GM18873 (cell line): ENCODE data around the gene FBXO10.
"Not testable (repeated sequence)": the region's sequence is repeated elsewhere in the genome, so short reads cannot be mapped to it uniquely, and the experiment has no call there.

Source experiments
- ATAC-seq: cut with Tn5 transposase; IDR thresholded peaks from one replicate; pipeline ENCODE4 v1.9.1; 2021; ENCODE audit warnings: mild to moderate bottlenecking, moderate library complexity, moderate number of reproducible peaks; ENCODE audit not compliant: unreplicated experiment, low FRiP score

The FBXO10 gene, protein sequence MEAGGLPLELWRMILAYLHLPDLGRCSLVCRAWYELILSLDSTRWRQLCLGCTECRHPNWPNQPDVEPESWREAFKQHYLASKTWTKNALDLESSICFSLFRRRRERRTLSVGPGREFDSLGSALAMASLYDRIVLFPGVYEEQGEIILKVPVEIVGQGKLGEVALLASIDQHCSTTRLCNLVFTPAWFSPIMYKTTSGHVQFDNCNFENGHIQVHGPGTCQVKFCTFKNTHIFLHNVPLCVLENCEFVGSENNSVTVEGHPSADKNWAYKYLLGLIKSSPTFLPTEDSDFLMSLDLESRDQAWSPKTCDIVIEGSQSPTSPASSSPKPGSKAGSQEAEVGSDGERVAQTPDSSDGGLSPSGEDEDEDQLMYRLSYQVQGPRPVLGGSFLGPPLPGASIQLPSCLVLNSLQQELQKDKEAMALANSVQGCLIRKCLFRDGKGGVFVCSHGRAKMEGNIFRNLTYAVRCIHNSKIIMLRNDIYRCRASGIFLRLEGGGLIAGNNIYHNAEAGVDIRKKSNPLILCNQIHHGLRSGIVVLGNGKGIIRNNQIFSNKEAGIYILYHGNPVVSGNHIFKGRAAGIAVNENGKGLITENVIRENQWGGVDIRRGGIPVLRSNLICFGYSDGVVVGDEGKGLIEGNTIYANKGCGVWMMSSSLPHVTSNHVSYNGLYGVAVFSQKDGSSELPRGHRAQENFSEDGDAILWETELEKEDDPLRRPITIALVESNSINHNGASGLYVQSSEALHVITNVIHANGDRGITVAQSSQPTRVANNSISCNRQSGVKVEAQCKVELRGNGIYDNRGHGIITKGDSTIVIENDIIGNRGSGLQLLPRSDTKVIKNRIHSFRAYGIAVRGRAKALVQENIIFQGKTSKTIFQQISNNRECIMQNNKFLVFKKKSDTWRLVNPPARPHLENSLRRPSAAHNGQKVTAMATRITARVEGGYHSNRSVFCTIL

DNA sequence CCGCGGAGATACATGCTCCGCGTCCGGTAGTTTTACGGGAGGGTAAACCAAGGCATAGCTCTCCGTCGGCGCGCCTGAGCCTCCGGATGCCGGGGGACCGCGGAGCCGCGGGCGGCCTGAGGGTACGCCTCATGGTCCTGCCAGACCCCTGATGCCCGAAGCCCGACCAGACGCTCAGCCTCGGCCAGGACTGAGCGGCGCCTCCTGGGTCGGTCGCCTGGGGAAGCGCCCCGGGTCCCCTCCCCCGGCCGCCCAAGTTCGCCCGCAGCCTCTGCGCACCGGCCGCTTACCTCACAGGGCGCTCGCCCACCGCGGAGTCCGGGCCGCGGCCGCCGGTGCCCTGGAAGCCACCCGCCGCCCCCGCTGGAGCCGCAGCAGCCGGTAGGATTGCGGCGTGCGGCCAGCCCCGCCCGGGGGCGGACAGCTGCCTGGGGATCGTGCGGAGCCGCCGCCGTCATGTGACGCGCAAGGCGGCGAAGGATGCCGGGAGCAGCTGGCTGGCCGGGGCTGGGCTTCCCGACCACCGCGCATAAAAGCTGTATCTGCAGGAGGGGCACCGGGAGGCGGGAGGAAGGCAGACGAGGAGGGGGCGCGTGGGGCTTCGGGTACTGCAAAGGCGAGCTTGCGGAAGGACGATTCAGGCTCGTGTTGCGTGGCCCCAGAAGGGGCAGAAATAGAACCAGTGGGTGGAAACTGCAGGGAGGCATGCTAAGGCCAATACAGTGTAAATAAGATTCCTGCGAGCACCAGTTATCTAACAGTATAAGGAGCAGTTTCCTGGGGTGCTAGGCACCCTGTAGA is at the start of gene FBXO10:
TSS of gene FBXO10 (minus strand) at position 460 of the 801 bp plus-strand sequence. CDS start 34,612 bp downstream, outside the sequence.
- peak; percentile 57 for ATAC-seq

- ATAC-seq: no peak
Measured at GRCh38 chr9:37625758-37626147, 49.6 kb upstream of the FBXO10 start.

DNA sequence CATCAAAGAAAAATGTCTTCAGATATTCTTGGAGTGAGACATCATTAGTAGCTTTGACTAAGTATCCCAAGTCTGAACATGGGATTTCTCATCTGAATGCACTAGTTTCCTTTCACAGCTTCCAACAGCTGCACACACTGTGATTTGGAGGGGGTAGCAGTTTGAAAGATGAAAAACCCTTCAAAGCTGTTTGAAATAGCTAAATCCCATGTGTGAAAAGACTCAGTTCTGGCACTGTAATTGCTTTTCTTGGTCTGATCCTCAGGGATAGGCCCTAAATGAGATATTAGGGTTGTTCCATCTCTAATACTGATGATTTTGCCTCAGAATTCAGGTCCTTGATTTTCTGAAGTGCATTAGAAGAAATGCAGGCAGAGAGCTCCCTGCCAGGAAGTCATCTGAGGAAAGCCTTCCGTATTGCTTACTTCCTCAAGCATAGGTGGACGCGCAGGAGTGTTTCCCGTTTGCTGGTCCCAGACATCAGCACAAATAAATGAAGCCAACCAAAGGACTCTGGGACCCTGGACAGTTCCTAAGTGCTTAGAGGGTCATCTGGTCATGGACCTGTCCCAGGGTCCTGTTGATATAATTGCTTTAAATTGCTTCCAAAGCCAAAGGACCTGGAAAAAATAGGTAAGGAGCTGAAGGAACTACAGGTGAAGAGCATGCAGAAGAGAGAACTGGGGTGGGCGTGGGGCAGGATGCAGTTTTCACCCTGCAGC is 49.0 kb upstream of the FBXO10 start:
- ATAC-seq: no peak

GRCh38 chr9:37624073-37624472 is 47.9 kb upstream of the FBXO10 start:
- ATAC-seq: no peak

- ATAC-seq: no peak
Measured at GRCh38 chr9:37623267-37623666, 47.1 kb upstream of the FBXO10 start.

DNA sequence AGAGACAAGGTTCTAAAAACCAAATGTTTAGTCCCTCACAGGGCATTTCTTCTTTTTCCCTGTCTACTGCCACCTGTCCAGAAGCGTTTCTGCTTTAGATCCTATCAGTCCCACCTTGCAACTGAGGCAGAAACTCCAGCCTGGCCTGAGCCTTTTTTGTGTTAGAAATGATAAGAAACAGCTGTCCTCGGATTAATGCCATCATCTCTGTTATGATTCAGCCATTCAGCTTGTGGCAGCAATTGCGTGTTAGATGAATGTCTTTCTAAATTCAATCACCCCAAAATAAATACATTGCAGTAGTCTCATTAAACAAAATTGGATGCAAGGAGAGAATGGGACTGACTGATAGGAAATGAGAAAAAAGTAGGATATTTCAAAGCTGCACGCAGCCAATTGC is 46.3 kb upstream of the FBXO10 start:
- no peak for ATAC-seq

- no peak for ATAC-seq
Measured at GRCh38 chr9:37621273-37622121, 45.3 kb upstream of the FBXO10 start.

- no peak for ATAC-seq
Measured at GRCh38 chr9:37620396-37620795, 44.2 kb upstream of the FBXO10 start.

GRCh38 chr9:37619806-37620205 is 43.6 kb upstream of the FBXO10 start:
- no peak for ATAC-seq

DNA sequence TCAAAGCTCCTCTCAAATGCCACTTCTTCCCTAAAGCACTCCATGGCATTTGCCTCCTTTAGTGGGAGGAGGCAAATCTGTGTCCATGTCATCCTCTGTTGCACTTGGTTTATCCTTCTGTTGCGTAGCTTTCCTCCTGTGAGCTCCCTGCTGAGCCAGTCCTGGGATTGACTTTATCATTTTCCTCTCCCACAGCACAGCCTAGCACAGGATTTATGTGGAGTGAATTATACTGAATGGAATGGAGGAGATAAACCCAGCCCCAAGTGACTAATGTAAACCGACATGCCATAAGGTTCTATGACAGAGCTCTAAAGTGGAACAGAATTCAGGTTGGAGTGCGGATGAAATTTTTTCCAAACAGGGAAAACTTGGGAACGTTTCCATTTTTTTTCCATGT is 42.6 kb upstream of the FBXO10 start:
- ATAC-seq: no peak

DNA sequence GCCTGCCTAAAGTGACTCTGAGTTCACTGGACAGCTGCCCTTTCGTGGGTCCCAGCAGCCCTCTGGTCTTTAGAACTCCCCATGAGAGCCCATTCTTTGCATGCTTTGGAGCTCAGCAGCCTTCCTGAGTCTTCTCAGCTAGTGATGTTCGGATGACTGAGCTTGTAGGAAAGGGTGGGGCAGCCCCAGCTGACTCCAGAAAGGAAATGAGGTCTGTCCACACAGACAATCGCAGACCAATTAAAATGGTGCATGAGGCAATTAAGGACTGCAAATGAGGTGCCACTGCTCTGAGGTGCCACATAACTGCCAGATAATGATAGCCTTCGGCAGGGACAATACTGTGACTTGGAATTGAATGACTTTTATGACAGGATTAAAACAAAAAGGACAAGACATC is 41.7 kb upstream of the FBXO10 start:
- no peak for ATAC-seq

DNA sequence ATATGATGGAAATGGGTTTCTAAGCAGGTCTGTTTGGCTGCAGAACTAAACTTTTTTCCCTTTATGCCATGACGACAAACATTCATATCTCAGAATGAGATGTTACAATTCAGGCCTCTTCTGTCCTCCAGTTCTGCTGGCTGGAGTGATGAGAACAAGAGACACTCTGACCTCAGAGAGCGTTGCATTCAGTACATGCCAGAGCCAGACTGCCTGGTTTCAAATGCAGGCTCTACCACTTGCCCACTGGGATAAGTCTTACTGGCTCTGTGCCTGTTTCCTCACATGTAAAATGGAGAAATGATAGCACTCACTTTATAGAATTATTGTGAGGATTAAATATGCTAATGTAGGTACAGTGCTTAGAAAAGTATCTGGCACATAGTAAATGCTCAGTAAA is 41.0 kb upstream of the FBXO10 start:
- ATAC-seq: no peak

- no peak for ATAC-seq
Measured at GRCh38 chr9:37611961-37612360, 35.8 kb upstream of the FBXO10 start.

GRCh38 chr9:37611014-37611413 is 34.8 kb upstream of the FBXO10 start:
- ATAC-seq: no peak

GRCh38 chr9:37609735-37610397 is 33.7 kb upstream of the FBXO10 start:
- no peak for ATAC-seq

DNA sequence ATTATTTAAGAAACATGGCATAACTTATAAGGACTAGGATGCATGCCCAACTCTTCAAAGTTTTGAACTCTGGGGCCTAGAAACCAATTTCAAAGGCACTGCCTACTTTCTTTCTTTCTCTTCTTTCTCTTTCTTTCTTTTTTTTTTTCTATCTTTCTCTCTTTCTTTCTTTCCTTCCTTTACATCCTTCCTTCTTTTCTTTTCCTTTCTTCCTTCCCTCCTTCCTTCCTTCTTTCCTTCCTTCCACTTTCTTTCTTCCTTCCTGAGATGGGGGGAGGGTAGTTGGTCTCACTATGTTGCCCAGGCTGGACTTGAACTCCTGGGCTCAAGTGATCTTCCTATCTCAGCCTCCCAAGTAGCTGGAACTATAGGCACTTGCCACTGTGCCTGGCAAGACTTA is 32.1 kb upstream of the FBXO10 start:
- no peak for ATAC-seq

DNA sequence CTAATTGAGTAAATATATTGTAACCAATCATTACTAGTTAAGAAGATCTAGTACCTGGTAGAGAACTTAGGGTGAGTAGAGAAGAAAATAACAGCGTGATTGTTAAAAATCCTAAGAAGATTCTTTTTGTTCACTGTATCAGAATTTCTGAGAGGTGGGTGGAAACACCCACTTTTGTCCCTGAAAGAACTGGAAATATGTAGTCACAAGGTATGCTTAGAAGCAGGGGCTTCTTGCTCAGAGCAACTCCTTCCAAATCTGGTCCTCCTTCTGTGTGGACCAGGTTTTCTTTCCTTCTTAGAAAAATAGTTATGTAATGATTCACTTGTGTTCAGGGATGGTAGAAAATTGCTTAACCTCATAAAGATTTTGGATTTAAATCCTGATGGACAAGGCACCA is 28.1 kb upstream of the FBXO10 start:
- no peak for ATAC-seq

DNA sequence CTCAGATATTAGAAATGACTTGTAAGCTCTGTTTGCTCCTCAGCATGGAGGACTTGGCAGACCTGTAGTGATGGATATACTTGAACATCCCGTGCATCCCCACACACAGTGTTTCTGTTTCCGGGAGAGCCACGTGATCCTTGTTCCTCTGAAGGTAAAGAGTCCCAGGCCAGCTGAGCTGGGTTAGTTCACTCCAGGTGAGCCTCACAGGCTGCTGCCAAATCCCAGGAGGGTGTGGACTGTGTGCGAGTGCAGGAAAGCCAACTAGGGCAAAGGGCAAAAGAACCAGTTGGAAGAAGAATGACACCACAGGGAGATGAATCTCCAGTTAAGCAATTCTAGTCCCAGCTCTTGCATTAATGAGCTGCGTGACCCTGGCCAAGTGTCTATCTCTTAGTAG is 26.6 kb upstream of the FBXO10 start:
- no peak for ATAC-seq

- not testable (repeated sequence) for ATAC-seq
Measured at GRCh38 chr9:37602061-37602460, 25.9 kb upstream of the FBXO10 start.
